ENCODE data around the gene GRN.
A peak's percentile ranks its signal among the peaks of the same experiment; 100 is the strongest.

Gene GRN

DNA sequence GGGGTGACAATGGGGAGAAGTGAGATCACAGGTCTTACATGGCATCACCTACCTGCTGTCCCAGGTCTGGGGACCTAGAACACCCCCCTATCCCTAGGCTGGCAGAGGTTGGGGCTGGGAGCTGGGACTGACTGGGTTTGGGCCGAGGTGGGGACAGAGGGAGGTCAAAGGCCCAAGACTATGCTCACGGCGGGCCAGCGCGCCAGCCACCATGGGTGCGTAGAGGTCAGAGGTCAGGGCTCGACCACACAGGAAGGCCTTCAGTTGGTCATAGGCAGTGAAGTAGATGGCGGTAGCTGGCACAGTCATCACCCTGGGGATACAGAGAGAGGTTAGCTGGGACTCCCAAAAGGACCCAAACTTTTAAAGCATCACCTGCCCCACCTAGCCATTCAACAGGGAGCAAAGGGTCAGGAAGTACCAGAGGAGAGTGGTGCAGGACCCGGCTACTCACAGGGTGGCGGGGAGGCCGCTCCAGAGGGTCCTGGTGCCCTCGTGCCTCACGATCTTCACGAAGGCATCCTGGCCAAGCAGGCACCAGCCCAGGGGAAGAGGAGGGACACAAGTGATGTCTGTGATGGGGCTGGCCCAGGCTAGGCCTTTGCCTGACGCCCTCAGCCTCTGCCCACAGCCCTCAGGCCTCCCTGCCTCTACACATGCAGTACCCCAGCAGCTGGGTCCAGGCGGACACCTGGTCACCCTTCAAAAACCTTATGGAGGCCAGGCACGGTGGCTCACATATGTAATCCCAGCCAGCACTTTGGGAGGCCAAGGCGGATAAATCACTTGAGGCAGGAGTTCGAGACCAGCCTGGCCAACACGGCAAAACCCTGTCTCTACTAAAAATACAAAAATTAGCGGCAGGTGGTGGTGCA is 23.6 kb upstream of the GRN start:
- Histone ChIP-seq H3F3A (ENCODE audit: insufficient read depth, low read length) (no peaks in the 10 kb centered on the region), H2AFZ (ENCODE audit: low read length) (no peak overlapping the region), H3K4me2 (ENCODE audit: low read length) (no peak overlapping the region), H3K4me1 (ENCODE audit: insufficient read depth, low read length, severe bottlenecking) (peaks cover 8% of the 10 kb centered on the region), H3K79me2 (ENCODE audit: insufficient read depth, low read length) (no peaks in the 10 kb centered on the region), H3K4me3 (ENCODE audit: low read depth, low read length, poor library complexity, severe bottlenecking) (no peak overlapping the region), H3K27me3 (ENCODE audit: insufficient read depth, low read length) (no peaks in the 10 kb centered on the region), H4K20me1 (ENCODE audit: insufficient read depth, low read length) (no peaks in the 10 kb centered on the region), H3K9me3 (ENCODE audit: low read length) (no peaks in the 10 kb centered on the region), H3K36me3 (ENCODE audit: insufficient read depth, low read length) (peaks cover 32% of the 10 kb centered on the region), H3K9ac (ENCODE audit: low read length) (no peak overlapping the region), H3K27ac (ENCODE audit: low read depth, low read length, poor library complexity, severe bottlenecking) (no peak overlapping the region), H3K9me2 (ENCODE audit: low read depth, low read length) (no peaks in the 10 kb centered on the region)
- TF ChIP-seq EZH2 (IDR thresholded peaks at IDR 0.05; ENCODE audit: borderline replicate concordance, low read length), result no peak
- TF ChIP-seq, protein P1, sequence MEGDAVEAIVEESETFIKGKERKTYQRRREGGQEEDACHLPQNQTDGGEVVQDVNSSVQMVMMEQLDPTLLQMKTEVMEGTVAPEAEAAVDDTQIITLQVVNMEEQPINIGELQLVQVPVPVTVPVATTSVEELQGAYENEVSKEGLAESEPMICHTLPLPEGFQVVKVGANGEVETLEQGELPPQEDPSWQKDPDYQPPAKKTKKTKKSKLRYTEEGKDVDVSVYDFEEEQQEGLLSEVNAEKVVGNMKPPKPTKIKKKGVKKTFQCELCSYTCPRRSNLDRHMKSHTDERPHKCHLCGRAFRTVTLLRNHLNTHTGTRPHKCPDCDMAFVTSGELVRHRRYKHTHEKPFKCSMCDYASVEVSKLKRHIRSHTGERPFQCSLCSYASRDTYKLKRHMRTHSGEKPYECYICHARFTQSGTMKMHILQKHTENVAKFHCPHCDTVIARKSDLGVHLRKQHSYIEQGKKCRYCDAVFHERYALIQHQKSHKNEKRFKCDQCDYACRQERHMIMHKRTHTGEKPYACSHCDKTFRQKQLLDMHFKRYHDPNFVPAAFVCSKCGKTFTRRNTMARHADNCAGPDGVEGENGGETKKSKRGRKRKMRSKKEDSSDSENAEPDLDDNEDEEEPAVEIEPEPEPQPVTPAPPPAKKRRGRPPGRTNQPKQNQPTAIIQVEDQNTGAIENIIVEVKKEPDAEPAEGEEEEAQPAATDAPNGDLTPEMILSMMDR (IDR thresholded peaks at IDR 0.05; ENCODE audit: low read length), result no peak

DNA sequence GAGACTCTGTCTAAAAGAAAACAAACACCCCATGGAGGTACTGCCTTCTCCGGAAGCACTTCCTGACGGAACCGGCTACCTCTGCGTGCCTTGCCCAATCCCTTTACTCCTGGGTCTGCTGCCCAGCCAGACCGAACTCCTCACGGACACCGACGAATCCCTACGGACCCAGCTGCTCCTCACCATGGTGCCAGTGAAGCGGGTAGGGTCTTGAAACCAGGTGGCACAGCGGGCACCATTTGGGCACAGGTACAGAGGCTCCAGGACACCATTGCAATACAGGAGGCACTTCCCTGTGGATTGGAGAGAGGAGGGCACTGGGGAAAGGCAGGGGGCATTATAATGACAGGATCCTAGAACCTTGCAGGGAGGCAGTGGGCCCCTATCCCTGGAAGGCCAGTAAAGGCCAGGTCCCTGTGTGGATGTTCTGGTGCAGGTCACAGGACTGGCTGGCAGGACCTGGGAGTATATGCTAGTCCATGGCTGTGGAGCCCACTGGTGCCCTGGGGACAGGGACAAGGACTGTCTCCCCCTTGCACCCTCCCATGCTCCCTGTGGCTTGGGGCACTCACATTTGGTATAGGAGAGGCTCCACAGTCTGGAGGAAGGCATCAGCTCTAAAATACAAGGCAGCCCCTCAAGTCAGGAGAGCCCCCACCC is 22.7 kb upstream of the GRN start:
- H3F3A ChIP-seq (ENCODE audit: insufficient read depth, low read length), result no peaks in the 10 kb centered on the region
- TF ChIP-seq, protein P1 (IDR thresholded peaks at IDR 0.05; ENCODE audit: low read length), result no peak
- TF ChIP-seq EZH2 (IDR thresholded peaks at IDR 0.05; ENCODE audit: borderline replicate concordance, low read length), result no peak
- H2AFZ ChIP-seq (ENCODE audit: low read length), result no peak overlapping the region
- H3K9me3 ChIP-seq (ENCODE audit: low read length), result no peaks in the 10 kb centered on the region
- H3K27ac ChIP-seq (ENCODE audit: low read depth, low read length, poor library complexity, severe bottlenecking), result no peak overlapping the region
- H3K4me1 ChIP-seq (ENCODE audit: insufficient read depth, low read length, severe bottlenecking), result peaks cover 8% of the 10 kb centered on the region
- no peaks in the 10 kb centered on the region for H3K79me2 ChIP-seq (ENCODE audit: insufficient read depth, low read length)
- no peak overlapping the region for H3K9ac ChIP-seq (ENCODE audit: low read length)
- no peaks in the 10 kb centered on the region for H3K9me2 ChIP-seq (ENCODE audit: low read depth, low read length)
- H3K36me3 ChIP-seq (ENCODE audit: insufficient read depth, low read length), result peaks cover 32% of the 10 kb centered on the region
- H3K27me3 ChIP-seq (ENCODE audit: insufficient read depth, low read length), result no peaks in the 10 kb centered on the region
- H3K4me3 ChIP-seq (ENCODE audit: low read depth, low read length, poor library complexity, severe bottlenecking), result no peak overlapping the region
- H4K20me1 ChIP-seq (ENCODE audit: insufficient read depth, low read length), result no peaks in the 10 kb centered on the region
- no peak overlapping the region for H3K4me2 ChIP-seq (ENCODE audit: low read length)

DNA sequence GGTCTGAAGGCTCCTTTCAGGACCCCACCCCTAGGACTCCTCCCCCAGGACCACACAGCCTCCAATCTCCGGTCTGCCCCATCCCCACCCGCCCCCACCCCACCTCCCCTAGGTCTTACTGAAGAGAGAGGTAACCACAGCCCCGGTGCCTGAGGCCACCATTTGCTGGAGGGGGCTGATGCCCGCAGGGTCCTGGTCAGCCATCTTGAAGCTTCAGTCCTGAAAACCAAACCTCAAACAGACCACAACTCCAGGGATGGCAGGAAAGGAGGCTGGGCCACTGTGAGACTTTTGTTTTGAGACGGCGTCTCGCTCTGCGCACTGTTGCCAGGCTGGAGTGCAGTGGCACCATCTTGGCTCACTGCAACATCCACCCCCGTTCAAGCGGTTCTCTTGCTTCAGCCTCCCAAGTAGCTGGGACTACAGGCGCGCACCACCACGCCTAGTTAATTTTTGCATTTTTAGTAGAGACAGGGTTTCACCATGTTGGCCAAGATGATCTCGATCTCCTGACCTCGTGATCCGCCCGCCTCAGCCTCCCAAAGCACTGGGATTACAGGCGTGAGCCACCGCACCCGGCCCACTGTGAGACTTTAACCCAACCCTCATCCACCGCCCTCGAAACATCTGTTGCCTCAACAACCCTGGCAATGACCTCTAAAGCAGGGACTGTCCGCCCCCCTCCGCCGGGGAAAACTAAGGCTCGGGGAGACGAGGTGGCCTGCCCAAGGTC is 21.6 kb upstream of the GRN start:
- Histone ChIP-seq H4K20me1 (ENCODE audit: insufficient read depth, low read length) (no peaks in the 10 kb centered on the region), H3K4me2 (ENCODE audit: low read length) (peak overlapping the region; percentile 98), H3K9me2 (ENCODE audit: low read depth, low read length) (no peaks in the 10 kb centered on the region), H3K4me1 (ENCODE audit: insufficient read depth, low read length, severe bottlenecking) (peaks cover 19% of the 10 kb centered on the region), H3K9me3 (ENCODE audit: low read length) (no peaks in the 10 kb centered on the region), H3K36me3 (ENCODE audit: insufficient read depth, low read length) (peaks cover 32% of the 10 kb centered on the region), H3K27ac (ENCODE audit: low read depth, low read length, poor library complexity, severe bottlenecking) (no peak overlapping the region), H2AFZ (ENCODE audit: low read length) (no peak overlapping the region), H3F3A (ENCODE audit: insufficient read depth, low read length) (no peaks in the 10 kb centered on the region; the same call in 1 of the 2 replicates), H3K27me3 (ENCODE audit: insufficient read depth, low read length) (no peaks in the 10 kb centered on the region), H3K79me2 (ENCODE audit: insufficient read depth, low read length) (no peaks in the 10 kb centered on the region), H3K4me3 (ENCODE audit: low read depth, low read length, poor library complexity, severe bottlenecking) (peak overlapping the region; percentile 99), H3K9ac (ENCODE audit: low read length) (peak overlapping the region; percentile 98)
- TF ChIP-seq EZH2 (IDR thresholded peaks at IDR 0.05; ENCODE audit: borderline replicate concordance, low read length), result no peak
- TF ChIP-seq, protein P1 (IDR thresholded peaks at IDR 0.05; ENCODE audit: low read length), result no peak

Data from OCI-LY1 (cell line).